Fibroblast of the aortic adventitia (primary cell): ENCODE measurements around the gene SP100. TPM values are rescaled to one million over a fixed set of nuclear protein-coding genes. Genes with fewer than 3 reads are reported as not detected.
"Not testable (repeated sequence)": the region's sequence is repeated elsewhere in the genome, so short reads cannot be mapped to it uniquely, and the experiment has no call there.

Experiments
- DNase-seq: peaks from one replicate; pipeline ENCODE4 v3.0.0-alpha.2; 2010; ENCODE audit warnings: low read depth
- H3K4me3 ChIP-seq: 2 replicates; pipeline ENCODE4 v1.5.1; 2011; ENCODE audit warnings: low read depth, mild to moderate bottlenecking, control low read depth, low read length, moderate library complexity
- total RNA-seq: library from RNA; depleted of rRNA; stranded (reverse); fragments of >200 nt; gene quantifications from 2 replicates; pipeline ENCODE4 v1.2.3, GENCODE V29; 2012; ENCODE audit warnings: low replicate concordance
- TF ChIP-seq, protein P1 (sequence below): IDR thresholded peaks from 2 replicates; pipeline ENCODE4 v1.5.1; 2011; ENCODE audit warnings: mild to moderate bottlenecking, low read length, control low read depth, inconsistent platforms; ENCODE audit not compliant: insufficient read depth

SP100 gene
- total RNA-seq, result 151 and 169 TPM in 2 replicates

GRCh38 chr2:230416061-230416721 lies at the start of gene SP100:
Gene SP100 (plus strand): TSS chr2:230416201. CDS start chr2:230416297, 96 bp downstream.
- peak; percentile 88 for DNase-seq
- TF ChIP-seq, protein P1, sequence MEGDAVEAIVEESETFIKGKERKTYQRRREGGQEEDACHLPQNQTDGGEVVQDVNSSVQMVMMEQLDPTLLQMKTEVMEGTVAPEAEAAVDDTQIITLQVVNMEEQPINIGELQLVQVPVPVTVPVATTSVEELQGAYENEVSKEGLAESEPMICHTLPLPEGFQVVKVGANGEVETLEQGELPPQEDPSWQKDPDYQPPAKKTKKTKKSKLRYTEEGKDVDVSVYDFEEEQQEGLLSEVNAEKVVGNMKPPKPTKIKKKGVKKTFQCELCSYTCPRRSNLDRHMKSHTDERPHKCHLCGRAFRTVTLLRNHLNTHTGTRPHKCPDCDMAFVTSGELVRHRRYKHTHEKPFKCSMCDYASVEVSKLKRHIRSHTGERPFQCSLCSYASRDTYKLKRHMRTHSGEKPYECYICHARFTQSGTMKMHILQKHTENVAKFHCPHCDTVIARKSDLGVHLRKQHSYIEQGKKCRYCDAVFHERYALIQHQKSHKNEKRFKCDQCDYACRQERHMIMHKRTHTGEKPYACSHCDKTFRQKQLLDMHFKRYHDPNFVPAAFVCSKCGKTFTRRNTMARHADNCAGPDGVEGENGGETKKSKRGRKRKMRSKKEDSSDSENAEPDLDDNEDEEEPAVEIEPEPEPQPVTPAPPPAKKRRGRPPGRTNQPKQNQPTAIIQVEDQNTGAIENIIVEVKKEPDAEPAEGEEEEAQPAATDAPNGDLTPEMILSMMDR, result no peak
- peak within 1 kb of the TSS; percentile 78 for H3K4me3 ChIP-seq

DNA sequence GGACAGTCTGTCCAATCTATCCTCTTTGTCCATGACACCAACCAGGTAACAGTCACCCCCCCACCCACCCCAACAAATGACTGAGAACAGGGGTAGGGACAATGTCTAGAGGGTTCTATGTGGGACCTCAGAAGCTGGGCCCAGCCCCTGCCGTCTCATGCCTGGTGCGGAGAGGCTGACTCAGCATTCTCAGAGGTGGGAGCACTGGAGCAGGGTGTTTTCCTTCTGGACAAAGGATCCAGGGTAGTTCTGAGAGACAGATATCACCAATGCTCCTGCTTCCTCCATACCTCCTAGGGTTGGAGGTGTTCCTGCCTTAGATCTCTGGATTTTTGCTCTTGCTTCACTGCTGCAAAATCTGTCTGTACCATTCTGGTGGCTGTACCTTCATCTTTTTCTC lies 33.9 kb upstream of the SP100 start:
- TF ChIP-seq, protein P1, result no peak
- no peak for DNase-seq
- H3K4me3 ChIP-seq, result no peak overlapping the region

DNA sequence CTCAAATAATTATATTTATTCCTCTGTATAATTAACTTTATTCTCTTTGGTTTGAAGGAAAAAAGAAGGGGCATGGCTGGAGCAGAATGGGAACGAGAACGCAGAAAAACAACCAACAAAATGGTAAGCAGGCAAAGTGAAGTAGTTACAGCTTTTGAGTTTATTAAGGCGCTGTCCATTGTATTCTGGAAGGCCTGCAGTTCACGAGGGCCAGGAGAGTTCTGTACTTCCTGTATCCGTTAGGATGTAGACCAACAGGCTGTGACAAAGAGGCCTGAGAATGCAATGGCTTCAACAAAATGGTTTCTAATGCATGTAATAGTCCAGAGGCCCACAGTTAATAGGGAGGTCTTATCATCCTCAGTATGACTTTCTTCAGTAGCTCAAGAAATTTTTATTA lies 32.5 kb upstream of the SP100 start:
- no peak for DNase-seq
- H3K4me3 ChIP-seq, result no peak overlapping the region
- TF ChIP-seq, protein P1, result no peak

GRCh38 chr2:230384986-230385385 lies 31.0 kb upstream of the SP100 start:
- H3K4me3 ChIP-seq, result no peak overlapping the region
- TF ChIP-seq, protein P1, result no peak
- DNase-seq, result no peak

- TF ChIP-seq, protein P1, result no peak
- H3K4me3 ChIP-seq, result no peak overlapping the region
- DNase-seq, result no peak
Observed at GRCh38 chr2:230394301-230394700, 21.7 kb upstream of the SP100 start.

DNA sequence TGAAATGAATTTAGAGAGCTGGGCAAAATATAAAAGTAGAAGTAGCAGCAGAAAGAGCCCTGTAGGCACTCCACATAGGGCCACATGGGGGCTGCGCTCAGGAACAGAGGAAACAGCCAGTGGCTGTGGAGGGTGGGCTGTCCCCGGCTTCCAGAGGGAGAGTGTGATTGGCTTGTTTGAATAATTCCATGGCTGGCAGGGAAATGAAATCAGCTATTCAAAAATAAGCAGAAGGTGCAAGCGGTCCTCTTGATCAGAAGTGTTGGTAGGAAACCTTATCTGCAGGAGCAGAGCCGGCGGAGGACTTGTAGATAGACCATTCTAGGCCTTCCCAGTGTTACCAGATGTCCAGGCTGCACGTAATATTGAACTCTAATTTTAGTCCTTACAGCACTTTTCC lies 17.3 kb upstream of the SP100 start:
- DNase-seq, H3K4me3 ChIP-seq: not testable (repeated sequence)

DNA sequence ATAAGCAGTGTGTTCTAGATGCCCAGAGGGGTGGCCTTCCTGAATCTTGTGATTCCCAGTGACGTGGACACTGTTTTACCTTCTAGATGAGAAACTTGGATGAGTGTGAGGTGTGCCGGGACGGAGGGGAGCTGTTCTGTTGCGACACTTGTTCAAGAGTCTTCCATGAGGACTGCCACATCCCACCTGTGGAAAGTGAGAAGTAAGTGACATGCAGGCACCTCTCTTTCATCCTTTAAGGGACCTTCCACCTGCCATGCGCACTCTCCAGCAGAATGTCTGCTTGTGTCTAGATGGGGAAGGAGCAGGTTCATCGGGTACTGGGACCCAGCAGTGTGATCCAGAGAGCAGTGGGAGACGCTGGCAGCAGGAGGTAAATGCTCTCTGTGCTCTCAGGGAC lies 16.0 kb upstream of the SP100 start:
- TF ChIP-seq, protein P1, result no peak
- H3K4me3 ChIP-seq, result no peak overlapping the region
- DNase-seq, result no peak
